Measurements from ENCODE around the gene FUT6. TPM values are rescaled to one million over a fixed set of nuclear protein-coding genes. Genes with fewer than 3 reads are reported as not detected.

Gene FUT6
- total RNA-seq, 2 donors from 2014 or later, result not detected

DNA sequence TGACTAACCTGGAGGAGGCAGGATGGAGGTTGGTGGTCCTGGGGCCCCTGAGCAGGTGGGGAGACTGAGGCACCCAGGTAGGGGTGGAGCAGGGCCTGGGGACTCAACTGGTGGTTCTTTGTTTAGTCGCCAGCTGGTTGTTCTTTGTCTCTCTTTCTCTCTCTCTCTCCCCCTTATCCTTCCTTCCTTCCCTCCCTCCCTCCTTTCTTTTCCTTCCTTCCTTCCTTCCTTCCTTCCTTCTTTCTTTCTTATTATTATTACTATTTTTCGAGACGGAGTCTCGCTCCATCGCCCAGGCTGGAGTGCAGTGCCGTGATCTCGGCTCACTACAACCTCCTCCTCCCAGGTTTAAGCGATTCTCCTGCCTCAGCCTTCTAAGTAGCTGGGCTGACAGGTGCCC, 41.3 kb downstream of the FUT6 start:
- no peaks in the 10 kb centered on the region for H3K9me3 Mint-ChIP-seq
- DNase-seq, result no peak
- no peaks in the 10 kb centered on the region for H3K36me3 Mint-ChIP-seq (ENCODE audit: low read depth)
- Histone ChIP-seq H3K27ac (ENCODE audit: low read depth, low read length) (no peak overlapping the region), H3K9me3 (ENCODE audit: control insufficient read depth, low read length) (no peaks in the 10 kb centered on the region), H3K36me3 (ENCODE audit: control insufficient read depth, insufficient read depth, low read length) (no peaks in the 10 kb centered on the region), H3K4me1 (ENCODE audit: control insufficient read depth, insufficient read depth, low read length) (no peaks in the 10 kb centered on the region), H3K27me3 (ENCODE audit: control insufficient read depth, insufficient read depth, low read length, poor library complexity, severe bottlenecking) (peaks cover 7% of the 10 kb centered on the region), H3K9ac (ENCODE audit: extremely low read depth, low read length, poor library complexity, severe bottlenecking) (no peak overlapping the region), H3K4me3 (ENCODE audit: low read length) (no peak overlapping the region)
- no peaks in the 10 kb centered on the region for H3K4me1 Mint-ChIP-seq
- no peak overlapping the region for H3K27ac Mint-ChIP-seq
- WGBS, 2 experiments (ENCODE audit: insufficient coverage in 1 of 2, insufficient read length in 1 of 2), result 92% methylated on average over 8 of the region's 8 CpGs
- H3K4me3 Mint-ChIP-seq, result no peak overlapping the region
- TF ChIP-seq, protein P1, sequence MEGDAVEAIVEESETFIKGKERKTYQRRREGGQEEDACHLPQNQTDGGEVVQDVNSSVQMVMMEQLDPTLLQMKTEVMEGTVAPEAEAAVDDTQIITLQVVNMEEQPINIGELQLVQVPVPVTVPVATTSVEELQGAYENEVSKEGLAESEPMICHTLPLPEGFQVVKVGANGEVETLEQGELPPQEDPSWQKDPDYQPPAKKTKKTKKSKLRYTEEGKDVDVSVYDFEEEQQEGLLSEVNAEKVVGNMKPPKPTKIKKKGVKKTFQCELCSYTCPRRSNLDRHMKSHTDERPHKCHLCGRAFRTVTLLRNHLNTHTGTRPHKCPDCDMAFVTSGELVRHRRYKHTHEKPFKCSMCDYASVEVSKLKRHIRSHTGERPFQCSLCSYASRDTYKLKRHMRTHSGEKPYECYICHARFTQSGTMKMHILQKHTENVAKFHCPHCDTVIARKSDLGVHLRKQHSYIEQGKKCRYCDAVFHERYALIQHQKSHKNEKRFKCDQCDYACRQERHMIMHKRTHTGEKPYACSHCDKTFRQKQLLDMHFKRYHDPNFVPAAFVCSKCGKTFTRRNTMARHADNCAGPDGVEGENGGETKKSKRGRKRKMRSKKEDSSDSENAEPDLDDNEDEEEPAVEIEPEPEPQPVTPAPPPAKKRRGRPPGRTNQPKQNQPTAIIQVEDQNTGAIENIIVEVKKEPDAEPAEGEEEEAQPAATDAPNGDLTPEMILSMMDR (conservative IDR thresholded peaks at IDR 0.05), result no peak
- peaks cover 29% of the 10 kb centered on the region for H3K27me3 Mint-ChIP-seq (ENCODE audit: insufficient read depth)

DNA sequence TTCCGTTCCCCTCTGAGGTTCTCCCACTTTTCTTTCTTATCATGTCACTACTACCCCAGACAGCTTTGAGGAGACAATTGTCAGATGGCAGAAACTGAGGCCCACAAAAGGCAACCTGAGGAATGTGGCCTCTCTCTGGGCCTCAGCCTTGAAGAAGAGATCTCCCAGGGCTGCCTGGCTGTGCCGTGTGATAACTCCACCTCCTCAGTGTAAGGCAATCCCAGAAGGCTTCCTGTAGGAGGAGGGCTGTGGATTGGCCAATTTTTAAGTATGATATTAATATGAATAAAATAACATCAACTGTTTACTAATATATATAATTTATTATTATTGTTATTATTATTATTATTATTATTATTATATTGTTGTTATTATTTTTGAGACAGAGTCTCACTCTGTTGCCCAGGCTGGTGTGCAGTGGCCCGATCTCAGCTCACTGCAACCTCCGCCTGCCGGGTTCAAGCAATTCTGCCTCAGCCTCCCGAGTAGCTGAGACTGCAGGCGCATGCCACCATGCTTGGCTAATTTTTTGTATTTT, 44.1 kb downstream of the FUT6 start:
- Histone ChIP-seq H3K36me3 (ENCODE audit: control insufficient read depth, insufficient read depth, low read length) (no peaks in the 10 kb centered on the region), H3K4me3 (ENCODE audit: low read length) (no peak overlapping the region), H3K9ac (ENCODE audit: extremely low read depth, low read length, poor library complexity, severe bottlenecking) (no peak overlapping the region), H3K9me3 (ENCODE audit: control insufficient read depth, low read length) (no peaks in the 10 kb centered on the region), H3K4me1 (ENCODE audit: control insufficient read depth, insufficient read depth, low read length) (no peaks in the 10 kb centered on the region), H3K27ac (ENCODE audit: low read depth, low read length) (no peak overlapping the region), H3K27me3 (ENCODE audit: control insufficient read depth, insufficient read depth, low read length, poor library complexity, severe bottlenecking) (no peaks in the 10 kb centered on the region)
- peaks cover 1% of the 10 kb centered on the region for H3K36me3 Mint-ChIP-seq (ENCODE audit: low read depth)
- H3K9me3 Mint-ChIP-seq, result peaks cover 3% of the 10 kb centered on the region
- no peak overlapping the region for H3K27ac Mint-ChIP-seq
- TF ChIP-seq, protein P1 (conservative IDR thresholded peaks at IDR 0.05), result no peak
- no peak for DNase-seq
- WGBS, 2 experiments (ENCODE audit: insufficient coverage in 1 of 2, insufficient read length in 1 of 2), result 94 to 95% methylated on average over 5 to 7 of the region's 7 CpGs
- H3K4me3 Mint-ChIP-seq, result no peak overlapping the region
- no peaks in the 10 kb centered on the region for H3K4me1 Mint-ChIP-seq
- peaks cover 15% of the 10 kb centered on the region for H3K27me3 Mint-ChIP-seq (ENCODE audit: insufficient read depth)

DNA sequence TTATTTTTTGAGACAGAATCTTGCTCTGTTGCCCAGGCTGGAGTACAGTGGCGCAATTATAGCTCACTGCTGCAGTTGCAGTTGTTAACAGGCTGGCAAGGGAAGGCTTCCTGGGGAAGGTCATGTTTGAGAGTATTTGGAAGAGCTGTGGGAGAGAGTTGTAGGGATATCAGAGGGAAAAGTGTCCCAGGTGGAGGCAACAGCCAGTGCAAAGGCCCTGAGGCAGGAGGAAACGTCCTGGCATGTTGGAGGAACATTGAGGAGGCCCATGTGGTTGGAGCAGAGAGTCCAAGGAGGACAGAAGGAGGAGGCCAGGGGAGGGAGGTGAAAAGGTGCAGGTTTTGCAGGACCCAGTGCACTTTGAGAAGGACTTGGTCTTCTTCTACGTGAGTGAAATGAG, 46.3 kb downstream of the FUT6 start:
- no peak overlapping the region for H3K9ac ChIP-seq (ENCODE audit: extremely low read depth, low read length, poor library complexity, severe bottlenecking)
- no peak for DNase-seq
- peaks cover 11% of the 10 kb centered on the region for H3K36me3 ChIP-seq (ENCODE audit: control insufficient read depth, insufficient read depth, low read length)
- Mint-ChIP-seq H3K4me3 (no peak overlapping the region), H3K27ac (no peak overlapping the region), H3K4me1 (peaks cover 3% of the 10 kb centered on the region), H3K9me3 (peaks cover 3% of the 10 kb centered on the region), H3K27me3 (ENCODE audit: insufficient read depth) (peaks cover 6% of the 10 kb centered on the region), H3K36me3 (ENCODE audit: low read depth) (peaks cover 17% of the 10 kb centered on the region)
- no peaks in the 10 kb centered on the region for H3K27me3 ChIP-seq (ENCODE audit: control insufficient read depth, insufficient read depth, low read length, poor library complexity, severe bottlenecking)
- 90 to 92% methylated on average over 3 of the region's 3 CpGs for WGBS, 2 experiments (ENCODE audit: insufficient coverage in 1 of 2, insufficient read length in 1 of 2)
- TF ChIP-seq, protein P1 (conservative IDR thresholded peaks at IDR 0.05), result no peak
- no peak overlapping the region for H3K4me3 ChIP-seq (ENCODE audit: low read length)
- no peaks in the 10 kb centered on the region for H3K9me3 ChIP-seq (ENCODE audit: control insufficient read depth, low read length)
- peaks cover 4% of the 10 kb centered on the region for H3K4me1 ChIP-seq (ENCODE audit: control insufficient read depth, insufficient read depth, low read length)
- no peak overlapping the region for H3K27ac ChIP-seq (ENCODE audit: low read depth, low read length)
